Activated naive CD4-positive, alpha-beta T cell treated with anti-CD3 and anti-CD28 coated beads, Interleukin-2, amount 10 ng/mL, durations not matched to agents 7 days and 5 days (primary cell): ENCODE data around the gene MPPE1.
A peak's percentile ranks its signal among the peaks of the same experiment; 100 is the strongest.
"Not testable (repeated sequence)": the region's sequence is repeated elsewhere in the genome, so short reads cannot be mapped to it uniquely, and the experiment has no call there.

Source experiments
- CTCF ChIA-PET: fragments of 350-600 bp; sonication (Branson Sonifier 250); formaldehyde crosslinking; loops from one replicate; lab custom pipeline; 2021; ENCODE audit warnings: antibody characterized with exemption; lab: Charles Lee
- DNase-seq: peaks from one replicate; pipeline ENCODE4 v3.0.0-alpha.2; 2020
- H3K27ac Mint-ChIP-seq: one replicate; pipeline ENCODE4 v1.8.0; 2021; ENCODE audit warnings: mild to moderate bottlenecking, moderate library complexity, mixed read lengths
- H3K27me3 Mint-ChIP-seq: one replicate; pipeline ENCODE4 v1.8.0; 2021; ENCODE audit warnings: mild to moderate bottlenecking, mixed read lengths
- H3K36me3 Mint-ChIP-seq: one replicate; pipeline ENCODE4 v1.8.0; 2021; ENCODE audit warnings: mixed read lengths
- H3K4me1 Mint-ChIP-seq: one replicate; pipeline ENCODE4 v1.8.0; 2021; ENCODE audit warnings: mixed read lengths
- H3K4me3 Mint-ChIP-seq: one replicate; pipeline ENCODE4 v1.8.0; 2021; ENCODE audit warnings: mild to moderate bottlenecking, moderate library complexity, mixed read lengths
- H3K9me3 Mint-ChIP-seq: one replicate; pipeline ENCODE4 v1.8.0; 2021; ENCODE audit warnings: mixed read lengths

The MPPE1 gene

GRCh38 chr18:11906926-11907874, 917 bp downstream of the MPPE1 start:
- Mint-ChIP-seq H3K4me1 (peaks cover 29% of the 10 kb centered on the region), H3K27ac (peak overlapping the region; percentile 91), H3K27me3 (no peaks in the 10 kb centered on the region), H3K9me3 (no peaks in the 10 kb centered on the region), H3K4me3 (peak overlapping the region; percentile 87), H3K36me3 (peaks cover 15% of the 10 kb centered on the region)
- no peak for DNase-seq
- CTCF ChIA-PET: no interaction called here

- no peak overlapping the region for H3K4me3 Mint-ChIP-seq
- peaks cover 29% of the 10 kb centered on the region for H3K4me1 Mint-ChIP-seq
- DNase-seq: no peak
- H3K27ac Mint-ChIP-seq: peak overlapping the region; percentile 33
- CTCF ChIA-PET: interaction anchor here (1.1 kb wide), 1 partner anchor 31 kb away, joined by 3 read pairs; no protein-coding TSS in a partner anchor
- no peaks in the 10 kb centered on the region for H3K9me3 Mint-ChIP-seq
- H3K36me3 Mint-ChIP-seq: peaks cover 22% of the 10 kb centered on the region
- no peaks in the 10 kb centered on the region for H3K27me3 Mint-ChIP-seq
These were observed 1.9 kb downstream of the MPPE1 start for GRCh38 chr18:11906176-11906575.

GRCh38 chr18:11905613-11906012, 2.5 kb downstream of the MPPE1 start:
- no peak for DNase-seq
- CTCF ChIA-PET: interaction anchor here (1.0 to 1.1 kb wide), 2 partner anchors 32 to 89 kb away, joined by 3 read pairs; no protein-coding TSS in a partner anchor
- H3K27ac Mint-ChIP-seq: peak overlapping the region; percentile 64
- peaks cover 22% of the 10 kb centered on the region for H3K36me3 Mint-ChIP-seq
- peaks cover 29% of the 10 kb centered on the region for H3K4me1 Mint-ChIP-seq
- no peaks in the 10 kb centered on the region for H3K27me3 Mint-ChIP-seq
- H3K9me3 Mint-ChIP-seq: no peaks in the 10 kb centered on the region
- H3K4me3 Mint-ChIP-seq: no peak overlapping the region

GRCh38 chr18:11902522-11903292, 5.4 kb downstream of the MPPE1 start:
- Mint-ChIP-seq H3K27ac (no peak overlapping the region), H3K9me3 (no peaks in the 10 kb centered on the region), H3K4me1 (peaks cover 18% of the 10 kb centered on the region), H3K4me3 (no peak overlapping the region), H3K27me3 (no peaks in the 10 kb centered on the region), H3K36me3 (peaks cover 30% of the 10 kb centered on the region)
- CTCF ChIA-PET: no interaction called here
- no peak for DNase-seq

GRCh38 chr18:11901826-11902438, 6.2 kb downstream of the MPPE1 start:
- peaks cover 35% of the 10 kb centered on the region for H3K36me3 Mint-ChIP-seq
- no peak for DNase-seq
- peaks cover 11% of the 10 kb centered on the region for H3K4me1 Mint-ChIP-seq
- CTCF ChIA-PET: no interaction called here
- no peak overlapping the region for H3K4me3 Mint-ChIP-seq
- no peak overlapping the region for H3K27ac Mint-ChIP-seq
- no peaks in the 10 kb centered on the region for H3K27me3 Mint-ChIP-seq
- no peaks in the 10 kb centered on the region for H3K9me3 Mint-ChIP-seq

GRCh38 chr18:11899063-11899462, 9.1 kb downstream of the MPPE1 start:
- no peak for DNase-seq
- no peaks in the 10 kb centered on the region for H3K4me1 Mint-ChIP-seq
- CTCF ChIA-PET: interaction anchor here (0.9 kb wide), 1 partner anchor 52 kb away, joined by 3 read pairs; no protein-coding TSS in a partner anchor
- H3K27me3 Mint-ChIP-seq: no peaks in the 10 kb centered on the region
- no peak overlapping the region for H3K4me3 Mint-ChIP-seq
- H3K27ac Mint-ChIP-seq: no peak overlapping the region
- H3K36me3 Mint-ChIP-seq: peaks cover 43% of the 10 kb centered on the region
- H3K9me3 Mint-ChIP-seq: no peaks in the 10 kb centered on the region

GRCh38 chr18:11897781-11898180, 10.3 kb downstream of the MPPE1 start:
- H3K27me3 Mint-ChIP-seq: no peaks in the 10 kb centered on the region
- CTCF ChIA-PET: no interaction called here
- H3K4me3 Mint-ChIP-seq: no peak overlapping the region
- no peak for DNase-seq
- no peaks in the 10 kb centered on the region for H3K9me3 Mint-ChIP-seq
- no peak overlapping the region for H3K27ac Mint-ChIP-seq
- peaks cover 41% of the 10 kb centered on the region for H3K36me3 Mint-ChIP-seq
- H3K4me1 Mint-ChIP-seq: no peaks in the 10 kb centered on the region

GRCh38 chr18:11892438-11892837, 15.7 kb downstream of the MPPE1 start:
- H3K4me3 Mint-ChIP-seq, H3K9me3 Mint-ChIP-seq, H3K4me1 Mint-ChIP-seq, H3K27ac Mint-ChIP-seq, DNase-seq, H3K27me3 Mint-ChIP-seq: not testable (repeated sequence)
- CTCF ChIA-PET: interaction anchor here (0.7 kb wide), 1 partner anchor 10 kb away, joined by 3 read pairs; no protein-coding TSS in a partner anchor
- H3K36me3 Mint-ChIP-seq: peaks cover 31% of the 10 kb centered on the region

- H3K4me3 Mint-ChIP-seq: no peak overlapping the region
- H3K36me3 Mint-ChIP-seq: peaks cover 29% of the 10 kb centered on the region
- no peak for DNase-seq
- no peaks in the 10 kb centered on the region for H3K9me3 Mint-ChIP-seq
- H3K27me3 Mint-ChIP-seq: no peaks in the 10 kb centered on the region
- H3K4me1 Mint-ChIP-seq: no peaks in the 10 kb centered on the region
- CTCF ChIA-PET: interaction anchor here (0.7 kb wide), 1 partner anchor 9 kb away, joined by 3 read pairs; no protein-coding TSS in a partner anchor
- peak overlapping the region; percentile 55 for H3K27ac Mint-ChIP-seq
These were observed 16.4 kb downstream of the MPPE1 start for GRCh38 chr18:11891737-11892136.

- no peaks in the 10 kb centered on the region for H3K4me1 Mint-ChIP-seq
- H3K9me3 Mint-ChIP-seq: no peaks in the 10 kb centered on the region
- peaks cover 28% of the 10 kb centered on the region for H3K36me3 Mint-ChIP-seq
- no peak overlapping the region for H3K4me3 Mint-ChIP-seq
- CTCF ChIA-PET: no interaction called here
- H3K27ac Mint-ChIP-seq: no peak overlapping the region
- H3K27me3 Mint-ChIP-seq: no peaks in the 10 kb centered on the region
- no peak for DNase-seq
These were observed 18.8 kb downstream of the MPPE1 start for GRCh38 chr18:11889284-11889683.

- H3K9me3 Mint-ChIP-seq: no peaks in the 10 kb centered on the region
- no peak overlapping the region for H3K4me3 Mint-ChIP-seq
- no peak overlapping the region for H3K27ac Mint-ChIP-seq
- H3K27me3 Mint-ChIP-seq: no peaks in the 10 kb centered on the region
- H3K36me3 Mint-ChIP-seq: peaks cover 28% of the 10 kb centered on the region
- no peaks in the 10 kb centered on the region for H3K4me1 Mint-ChIP-seq
- no peak for DNase-seq
- CTCF ChIA-PET: no interaction called here
These were observed 19.4 kb downstream of the MPPE1 start for GRCh38 chr18:11888726-11889125.

- no peak overlapping the region for H3K27ac Mint-ChIP-seq
- no peak for DNase-seq
- no peak overlapping the region for H3K4me3 Mint-ChIP-seq
- no peaks in the 10 kb centered on the region for H3K27me3 Mint-ChIP-seq
- no peaks in the 10 kb centered on the region for H3K9me3 Mint-ChIP-seq
- H3K4me1 Mint-ChIP-seq: no peaks in the 10 kb centered on the region
- peaks cover 27% of the 10 kb centered on the region for H3K36me3 Mint-ChIP-seq
- CTCF ChIA-PET: interaction anchor here (1.3 kb wide), 1 partner anchor 14 kb away, joined by 3 read pairs; no protein-coding TSS in a partner anchor
These were observed 20.6 kb downstream of the MPPE1 start for GRCh38 chr18:11887328-11888128.

GRCh38 chr18:11886577-11887110, 21.5 kb downstream of the MPPE1 start:
- Mint-ChIP-seq H3K27ac (no peak overlapping the region), H3K4me3 (no peak overlapping the region), H3K27me3 (no peaks in the 10 kb centered on the region), H3K36me3 (peaks cover 26% of the 10 kb centered on the region), H3K4me1 (no peaks in the 10 kb centered on the region), H3K9me3 (no peaks in the 10 kb centered on the region)
- CTCF ChIA-PET: interaction anchor here (1.3 kb wide), 1 partner anchor 14 kb away, joined by 3 read pairs; no protein-coding TSS in a partner anchor
- no peak for DNase-seq
